H1 (cell line): ENCODE measurements around the gene PAX5. TPM values are rescaled to one million over a fixed set of nuclear protein-coding genes. Genes with fewer than 3 reads are reported as not detected.

Experiments used
- CTCF ChIA-PET: fragments of 300-600 bp; sonication (Branson Sonifier 250); formaldehyde crosslinking; loops from one replicate; lab custom pipeline; 2021; ENCODE audit not compliant: partially characterized antibody; lab: Charles Lee
- POLR2A ChIA-PET: fragments of 300-600 bp; sonication (Branson Sonifier 250); formaldehyde crosslinking; loops from one replicate; lab custom pipeline; 2021; ENCODE audit warnings: inconsistent platforms; ENCODE audit not compliant: partially characterized antibody; lab: Charles Lee
- DNase-seq, 2 experiments: peaks; one replicate each; pipeline versions ENCODE4 v3.0.0 to v3.0.0-alpha.2; 2010 to 2022; ENCODE audit warnings: low spot score in 2 of 2, low read depth in 1 of 2, mixed read lengths in 1 of 2
- FAIRE-seq: peaks from 2 replicates; lab custom pipeline; 2011; peaks lifted over from hg19 to GRCh38; lab: Jason Lieb, UNC
- H2AFZ ChIP-seq: 2 replicates; pipeline ENCODE4 v1.8.1; 2012; ENCODE audit warnings: low read length, inconsistent platforms
- H2AK5ac ChIP-seq: 2 replicates; pipeline ENCODE4 v1.6.1; 2013; ENCODE audit warnings: low read depth, low read length
- H2BK120ac ChIP-seq: replicated peaks from 2 replicates; pipeline ENCODE3; 2013; ENCODE audit warnings: low read depth, low read length, inconsistent platforms
- H2BK12ac ChIP-seq: 2 replicates; pipeline ENCODE4 v1.6.1; 2013; ENCODE audit warnings: low read depth, low read length
- H2BK15ac ChIP-seq: 2 replicates; pipeline ENCODE4 v1.6.1; 2013; ENCODE audit warnings: low read length
- H2BK20ac ChIP-seq: 2 replicates; pipeline ENCODE4 v1.6.1; 2013; ENCODE audit warnings: low read length
- H2BK5ac ChIP-seq: 2 replicates; pipeline ENCODE4 v1.6.1; 2013; ENCODE audit warnings: low read depth, low read length
- H3K14ac ChIP-seq: 2 replicates; pipeline ENCODE4 v1.6.1; 2013; ENCODE audit warnings: inconsistent platforms; ENCODE audit not compliant: insufficient read length
- H3K18ac ChIP-seq: 2 replicates; pipeline ENCODE4 v1.6.1; 2013; ENCODE audit warnings: low read length; ENCODE audit errors: extremely low read depth
- H3K23ac ChIP-seq: 2 replicates; pipeline ENCODE4 v1.6.1; 2013; ENCODE audit warnings: inconsistent platforms; ENCODE audit not compliant: insufficient read length
- H3K23me2 ChIP-seq: 2 replicates; pipeline ENCODE4 v1.6.1; 2013; ENCODE audit warnings: low read depth, low read length
- H3K27ac ChIP-seq: 2 replicates; pipeline ENCODE4 v1.6.1; 2011; ENCODE audit warnings: low read depth, low read length, inconsistent platforms
- H3K27me3 ChIP-seq, 4 experiments: replicated peaks in 1 of 4; 1 replicate in 1 of 4; 2 replicates in 3 of 4; pipeline versions ENCODE4 v1.6.1 to v1.8.1; 2011 to 2013; ENCODE audit warnings: low read length in 3 of 4, mild to moderate bottlenecking in 3 of 4, inconsistent platforms in 2 of 4, mixed read lengths in 2 of 4, moderate library complexity in 1 of 4; ENCODE audit not compliant: control insufficient read depth in 3 of 4, insufficient read depth in 3 of 4; ENCODE audit errors: extremely low read depth in 1 of 4
- H3K36me3 ChIP-seq, 4 experiments: 2 replicates each; pipeline versions ENCODE4 v1.6.1 to v1.8.1; 2011 to 2013; ENCODE audit warnings: mild to moderate bottlenecking in 4 of 4, low read length in 3 of 4, moderate library complexity in 2 of 4, control low read depth in 1 of 4, inconsistent platforms in 1 of 4; ENCODE audit not compliant: insufficient read depth in 4 of 4, control insufficient read depth in 2 of 4
- H3K4ac ChIP-seq: replicated peaks from 2 replicates; pipeline ENCODE3; 2013; ENCODE audit warnings: low read length, low read depth, mixed read lengths, inconsistent platforms; ENCODE audit not compliant: insufficient read length
- H3K4me1 ChIP-seq, 4 experiments: replicated peaks in 1 of 4; 1 replicate in 1 of 4; 2 replicates in 3 of 4; pipeline versions ENCODE4 v1.6.1 to v1.8.1; 2011 to 2013; ENCODE audit warnings: low read length in 3 of 4, inconsistent platforms in 2 of 4, mixed read lengths in 1 of 4; ENCODE audit not compliant: insufficient read depth in 4 of 4, control insufficient read depth in 3 of 4
- H3K4me2 ChIP-seq, 2 experiments: 2 replicates each; pipeline versions ENCODE4 v1.6.1 to v1.8.1; 2011 to 2013; ENCODE audit warnings: low read depth in 2 of 2, low read length in 2 of 2, control low read depth in 1 of 2, inconsistent platforms in 1 of 2, mild to moderate bottlenecking in 1 of 2; ENCODE audit not compliant: insufficient read depth in 1 of 2
- H3K4me3 ChIP-seq, 4 experiments: fragments of 200-600, 300-600 bp in 1 of 4; sonication (generic), shearing (Covaris generic), sonication (Bioruptor Twin) in 1 of 4; 2 replicates each; pipeline versions ENCODE4 v1.5.1 to v1.8.1; 2011 to 2016; ENCODE audit warnings: low read length in 4 of 4, low read depth in 3 of 4, control low read depth in 2 of 4, inconsistent platforms in 2 of 4, mild to moderate bottlenecking in 2 of 4, mixed read lengths in 1 of 4, moderate library complexity in 1 of 4; ENCODE audit not compliant: insufficient read depth in 2 of 4; ENCODE audit errors: extremely low read depth in 1 of 4
- H3K56ac ChIP-seq: replicated peaks from 2 replicates; pipeline ENCODE3; 2013; ENCODE audit warnings: low read depth, mild to moderate bottlenecking, mixed read lengths, low read length, inconsistent platforms; ENCODE audit not compliant: insufficient read length
- H3K79me1 ChIP-seq: 2 replicates; pipeline ENCODE4 v1.6.1; 2013; ENCODE audit warnings: low read depth, low read length, control low read depth
- H3K79me2 ChIP-seq, 2 experiments: 2 replicates each; pipeline versions ENCODE4 v1.6.1 to v1.8.1; 2012 to 2013; ENCODE audit warnings: low read length in 2 of 2, mild to moderate bottlenecking in 2 of 2, inconsistent platforms in 1 of 2; ENCODE audit not compliant: insufficient read depth in 2 of 2, control insufficient read depth in 1 of 2
- H3K9ac ChIP-seq, 4 experiments: replicated peaks in 1 of 4; 1 replicate in 1 of 4; 2 replicates in 3 of 4; pipeline versions ENCODE4 v1.6.1 to v1.8.1; 2011 to 2013; ENCODE audit warnings: low read depth in 3 of 4, low read length in 3 of 4, control low read depth in 2 of 4, mild to moderate bottlenecking in 2 of 4, moderate library complexity in 2 of 4, inconsistent platforms in 1 of 4; ENCODE audit errors: extremely low read depth in 1 of 4
- H3K9me3 ChIP-seq, 2 experiments: 2 replicates each; pipeline versions ENCODE4 v1.6.1 to v1.8.1; 2012 to 2013; ENCODE audit warnings: mild to moderate bottlenecking in 2 of 2, moderate library complexity in 2 of 2, control low read depth in 1 of 2, inconsistent platforms in 1 of 2, low read depth in 1 of 2, low read length in 1 of 2, mixed read lengths in 1 of 2; ENCODE audit not compliant: insufficient read depth in 2 of 2
- H4K20me1 ChIP-seq, 2 experiments: replicated peaks in 1 of 2; 2 replicates each; pipeline versions ENCODE3 to v1.8.1; 2011 to 2013; ENCODE audit warnings: inconsistent platforms in 2 of 2, low read length in 2 of 2, mild to moderate bottlenecking in 1 of 2; ENCODE audit not compliant: insufficient read depth in 2 of 2, control insufficient read depth in 1 of 2
- H4K5ac ChIP-seq: 2 replicates; pipeline ENCODE4 v1.6.1; 2013; ENCODE audit warnings: low read length, low read depth, mixed read lengths, inconsistent platforms; ENCODE audit not compliant: insufficient read length
- H4K8ac ChIP-seq: 2 replicates; pipeline ENCODE4 v1.8.0; 2013; ENCODE audit warnings: mild to moderate bottlenecking, moderate library complexity, low read length, inconsistent platforms; ENCODE audit not compliant: insufficient read depth; ENCODE audit errors: extremely low read depth
- H4K91ac ChIP-seq: replicated peaks from 2 replicates; pipeline ENCODE3; 2013; ENCODE audit warnings: low read length, mixed read lengths, inconsistent platforms; ENCODE audit not compliant: insufficient read length
- EGR1 ChIP-seq: IDR thresholded peaks from 2 replicates; pipeline ENCODE4 v1.6.1; 2011; ENCODE audit warnings: low read depth, low read length, borderline replicate concordance
- JUND ChIP-seq: IDR thresholded peaks from 2 replicates; pipeline ENCODE4 v1.6.1; 2011; ENCODE audit warnings: mild to moderate bottlenecking, improper control_type of control experiment, low read length
- MAFK ChIP-seq: IDR thresholded peaks from 2 replicates; pipeline ENCODE4 v1.6.1; 2012; ENCODE audit warnings: low read depth, mild to moderate bottlenecking, improper control_type of control experiment, low read length
- RNF2 ChIP-seq: fragments of 200-900, 300-1000 bp; sonication (generic); IDR thresholded peaks from 2 replicates; pipeline ENCODE4 v1.7.1; 2016; ENCODE audit warnings: borderline replicate concordance, low read depth, mild to moderate bottlenecking, antibody characterized with exemption, low read length; ENCODE audit not compliant: poor library complexity, severe bottlenecking; ENCODE audit errors: missing control alignments
- RXRA ChIP-seq: IDR thresholded peaks from 2 replicates; pipeline ENCODE4 v1.6.1; 2011; ENCODE audit warnings: low read depth, mild to moderate bottlenecking, low read length, moderate library complexity; ENCODE audit not compliant: insufficient read depth
- SP1 ChIP-seq: IDR thresholded peaks from 2 replicates; pipeline ENCODE4 v1.6.1; 2011; ENCODE audit warnings: low read depth, low read length
- SP4 ChIP-seq: IDR thresholded peaks from 2 replicates; pipeline ENCODE4 v1.6.1; 2012; ENCODE audit warnings: low read length, inconsistent platforms
- ZNF274 ChIP-seq: IDR thresholded peaks from 2 replicates; pipeline ENCODE4 v1.7.0; 2012; ENCODE audit warnings: low read length, borderline replicate concordance; ENCODE audit errors: extremely low read depth
- WGBS, 2 experiments: shearing (Covaris generic) in 1 of 2; methylation state at CpG; one replicate each; pipeline versions ENCODE4 v1.1.6 to v1.1.7; 2013 to 2015; ENCODE audit warnings: low lambda C conversion rate in 2 of 2, mixed read lengths in 2 of 2, inconsistent platforms in 1 of 2, low coverage in 1 of 2, missing lambda C conversion rate in 1 of 2; ENCODE audit not compliant: insufficient replicate concordance in 2 of 2, insufficient coverage in 1 of 2, insufficient read length in 1 of 2; ENCODE audit errors: extremely low coverage in 1 of 2, missing lambda C conversion rate in 1 of 2; 5-methylcytosine and 5-hydroxymethylcytosine counted together
- polyA plus RNA-seq, 7 experiments: library from polyadenylated mRNA; depleted of rRNA in 3 of 7; stranded (reverse) in 5 of 7; unstranded in 2 of 7; fragments of >200 nt in 5 of 7; fragments of 200-250 nt in 2 of 7; gene quantifications; 1 replicate in 5 of 7; 2 replicates in 1 of 7; 4 replicates in 1 of 7; pipeline versions ENCODE4 v1.2.1 to v1.2.3, GENCODE V29; 2011 to 2013; ENCODE audit warnings: missing spikeins in 2 of 7, mixed read lengths in 2 of 7
- total RNA-seq: library from RNA; stranded (reverse); fragmentation: NEBNext Ultra II Directional; extraction: Animal tissue kit (Norgen Biotek cat#: 25700); gene quantifications from 2 replicates; pipeline ENCODE4 v1.2.1, GENCODE V29; 2021

The PAX5 gene
- total and polyA plus RNA-seq, 2 of the 8 experiments (the other 6 are each of a cell fraction or from before 2014, with no cell fraction given), result 0.29 to 0.43 TPM

DNA sequence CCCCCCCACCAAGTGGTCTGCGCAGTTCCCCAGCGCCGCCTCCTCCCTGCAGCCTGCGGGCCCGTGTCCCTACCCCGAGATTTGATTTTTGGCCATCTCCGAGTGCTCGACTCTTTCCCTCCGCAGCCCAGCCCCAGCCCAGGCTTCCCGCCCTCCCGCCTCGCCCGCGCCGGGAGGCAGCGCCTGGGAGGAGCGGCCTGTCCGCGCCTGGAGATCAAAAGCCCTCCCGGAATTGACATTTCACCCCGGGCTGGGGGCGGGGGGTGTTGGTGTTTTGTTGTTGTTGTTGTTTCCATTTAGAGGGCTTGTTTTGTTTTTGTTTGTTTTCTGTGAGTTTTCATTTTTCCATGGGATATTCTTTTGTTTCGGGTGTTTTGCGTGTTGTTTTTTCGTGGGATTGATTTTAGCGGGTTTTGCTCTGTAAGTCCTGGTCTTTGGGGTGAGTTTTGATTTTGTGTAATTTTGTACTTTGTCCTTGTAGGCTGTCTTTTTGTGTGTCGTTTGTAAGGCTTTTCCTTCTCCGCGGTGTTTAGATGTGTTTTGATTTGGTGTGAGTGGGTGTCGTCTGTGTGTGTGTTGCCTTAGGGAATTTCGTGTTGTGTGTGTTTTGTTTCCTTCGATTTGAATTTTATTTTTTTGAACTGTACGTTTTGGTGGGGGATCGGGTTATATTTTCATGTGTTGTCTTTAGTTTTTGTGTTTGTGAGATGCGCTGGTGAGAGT, 1.7 kb upstream of the PAX5 start:
- no peaks in the 10 kb centered on the region for H3K79me1 ChIP-seq
- peaks cover 68 to 89% (median 86%) of the 10 kb centered on the region in 4 experiments for H3K27me3 ChIP-seq
- H3K9ac ChIP-seq, result no peak overlapping the region
- H2AFZ ChIP-seq, result no peak overlapping the region
- H4K5ac ChIP-seq, result no peak overlapping the region
- POLR2A ChIA-PET, result no interaction called here
- H3K14ac ChIP-seq, result no peak overlapping the region
- peak in 1 of 2 experiments; percentile 68 for DNase-seq
- H4K91ac ChIP-seq, result no peak overlapping the region
- H3K18ac ChIP-seq, result no peak overlapping the region
- CTCF ChIA-PET, result interaction anchor here (1.4 to 2.5 kb wide), 5 partner anchors 10 to 278 kb away, joined by 3 to 8 read pairs (median 5); no protein-coding TSS in a partner anchor
- no peak overlapping the region for H2BK15ac ChIP-seq
- H3K4me3 ChIP-seq, result peak overlapping the region; percentile 27 to 64 (median 38)
- FAIRE-seq, result peak; percentile 77
- no peak overlapping the region; the same call in 1 of the 2 replicates for H4K8ac ChIP-seq
- H3K4me1 ChIP-seq, result peaks cover 9 to 27% (median 14%) of the 10 kb centered on the region in 4 experiments
- no peaks in the 10 kb centered on the region for H3K79me2 ChIP-seq
- H3K4ac ChIP-seq, result no peak overlapping the region
- WGBS, 2 experiments, result 7% methylated on average over 35 of the region's 35 CpGs; no CpG with 5 or more reads in 1 of the 2 experiments
- peak overlapping the region; percentile 93 for H2BK12ac ChIP-seq
- H2BK120ac ChIP-seq, result no peak overlapping the region
- H3K9me3 ChIP-seq, result no peaks in the 10 kb centered on the region
- no peak overlapping the region for H2BK5ac ChIP-seq
- H3K27ac ChIP-seq, result no peak overlapping the region
- peaks cover 4 to 9% of the 10 kb centered on the region in 2 experiments for H4K20me1 ChIP-seq
- no peaks in the 10 kb centered on the region for H3K36me3 ChIP-seq
- H3K56ac ChIP-seq, result peak overlapping the region; percentile 20
- peak overlapping the region; percentile 80; the same call in 1 of the 2 replicates for H2BK20ac ChIP-seq
- no peak overlapping the region for H3K23ac ChIP-seq
- 0 out of 2 replicates have a peak overlapping the region, but pooled peaks have one; percentile 91 for H2AK5ac ChIP-seq
- peak overlapping the region; percentile 88 for H3K4me2 ChIP-seq
- peaks cover 26% of the 10 kb centered on the region for H3K23me2 ChIP-seq
- no peak for TF ChIP-seq RXRA
- no peak for TF ChIP-seq ZNF274
- no peak for TF ChIP-seq SP1
- TF ChIP-seq MAFK, result no peak
- TF ChIP-seq RNF2, result peak; percentile 71
- no peak for TF ChIP-seq SP4
- TF ChIP-seq JUND, result no peak
- TF ChIP-seq EGR1, result no peak
